ENCODE data around the gene CDC42BPG. TPM values are rescaled to one million over a fixed set of nuclear protein-coding genes. Genes with fewer than 3 reads are reported as not detected.
A peak's percentile ranks its signal among the peaks of the same experiment; 100 is the strongest.

The CDC42BPG gene
- total RNA-seq, 1 experiment from 2014 or later: 0.02 TPM

GRCh38 chr11:64793271-64794160 lies 50.9 kb downstream of the CDC42BPG start:
- DNase-seq (ENCODE audit: extremely low read depth, low read depth): no peak

- no peak for DNase-seq (ENCODE audit: extremely low read depth, low read depth)
Measured at GRCh38 chr11:64792482-64792881, 52.0 kb downstream of the CDC42BPG start.

- no peak for DNase-seq (ENCODE audit: extremely low read depth, low read depth)
Measured at GRCh38 chr11:64791781-64792291, 52.6 kb downstream of the CDC42BPG start.

GRCh38 chr11:64790205-64791095 lies 54.0 kb downstream of the CDC42BPG start:
- no peak for DNase-seq (ENCODE audit: extremely low read depth, low read depth)

GRCh38 chr11:64789331-64790204 lies 54.9 kb downstream of the CDC42BPG start:
- DNase-seq (ENCODE audit: extremely low read depth, low read depth): no peak

GRCh38 chr11:64788321-64789215 lies 55.9 kb downstream of the CDC42BPG start:
- DNase-seq (ENCODE audit: extremely low read depth, low read depth): no peak

GRCh38 chr11:64787526-64788320 lies 56.7 kb downstream of the CDC42BPG start:
- DNase-seq (ENCODE audit: extremely low read depth, low read depth): peak; percentile 26

GRCh38 chr11:64786308-64786707 lies 58.1 kb downstream of the CDC42BPG start:
- no peak for DNase-seq (ENCODE audit: extremely low read depth, low read depth)

GRCh38 chr11:64784813-64785581 lies 59.5 kb downstream of the CDC42BPG start:
- no peak for DNase-seq (ENCODE audit: extremely low read depth, low read depth)

GRCh38 chr11:64778473-64779298 lies 65.8 kb downstream of the CDC42BPG start, which contains the start of gene SF1:
TSS of gene SF1 (minus strand) at chr11:64778542. CDS start at chr11:64778392, 150 bp downstream.
- peak; percentile 99 for DNase-seq (ENCODE audit: extremely low read depth, low read depth)

- no peak for DNase-seq (ENCODE audit: extremely low read depth, low read depth)
Measured at GRCh38 chr11:64778223-64778472, 66.3 kb downstream of the CDC42BPG start.

- peak; percentile 62 for DNase-seq (ENCODE audit: extremely low read depth, low read depth)
Measured at GRCh38 chr11:64777449-64778222, 66.8 kb downstream of the CDC42BPG start.

GRCh38 chr11:64776875-64777274 lies 67.6 kb downstream of the CDC42BPG start:
- DNase-seq (ENCODE audit: extremely low read depth, low read depth): no peak

- DNase-seq (ENCODE audit: extremely low read depth, low read depth): no peak
Measured at GRCh38 chr11:64776425-64776824, 68.0 kb downstream of the CDC42BPG start.

- no peak for DNase-seq (ENCODE audit: extremely low read depth, low read depth)
Measured at GRCh38 chr11:64774144-64774543, 70.3 kb downstream of the CDC42BPG start.
